Measurements from ENCODE around the gene RBM14. TPM values are rescaled to one million over a fixed set of nuclear protein-coding genes. Genes with fewer than 3 reads are reported as not detected.

RBM14 gene
- total RNA-seq, 2 donors from 2014 or later: 90.0 to 110 TPM

DNA sequence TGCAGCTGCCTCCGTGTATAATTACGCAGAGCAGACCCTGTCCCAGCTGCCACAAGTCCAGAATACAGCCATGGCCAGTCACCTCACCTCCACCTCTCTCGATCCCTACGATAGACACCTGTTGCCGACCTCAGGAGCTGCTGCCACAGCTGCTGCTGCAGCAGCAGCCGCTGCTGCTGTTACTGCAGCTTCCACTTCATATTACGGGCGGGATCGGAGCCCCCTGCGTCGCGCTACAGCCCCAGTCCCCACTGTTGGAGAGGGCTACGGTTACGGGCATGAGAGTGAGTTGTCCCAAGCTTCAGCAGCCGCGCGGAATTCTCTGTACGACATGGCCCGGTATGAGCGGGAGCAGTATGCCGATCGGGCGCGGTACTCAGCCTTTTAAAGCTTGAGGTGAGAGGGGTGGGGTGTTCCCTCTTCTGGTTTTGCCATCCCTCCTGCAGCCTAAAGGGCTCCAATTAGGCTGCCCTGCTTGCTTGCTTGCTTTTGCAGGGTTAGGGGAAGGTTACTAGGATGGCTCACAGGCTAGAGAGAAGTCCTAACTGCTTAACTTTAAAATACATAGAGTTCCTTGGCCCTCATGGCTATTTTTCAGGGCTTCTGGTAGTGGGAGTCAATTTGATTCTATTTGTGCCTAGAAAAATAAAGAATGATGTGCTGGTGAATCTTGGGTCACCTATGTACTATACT, 27.5 kb downstream of the RBM14 start:
- Histone ChIP-seq H3K4me3 (ENCODE audit: low read length) (peak overlapping the region; percentile 100), H3K27me3 (ENCODE audit: control insufficient read depth, insufficient read depth, low read length, poor library complexity, severe bottlenecking) (no peaks in the 10 kb centered on the region), H3K36me3 (ENCODE audit: control insufficient read depth, insufficient read depth, low read length) (peaks cover 96% of the 10 kb centered on the region), H3K27ac (ENCODE audit: low read depth, low read length) (no peak overlapping the region), H3K9me3 (ENCODE audit: control insufficient read depth, low read length) (no peaks in the 10 kb centered on the region), H3K4me1 (ENCODE audit: control insufficient read depth, insufficient read depth, low read length) (peaks cover 9% of the 10 kb centered on the region), H3K9ac (ENCODE audit: extremely low read depth, low read length, poor library complexity, severe bottlenecking) (no peak overlapping the region)
- Mint-ChIP-seq H3K4me3 (peak overlapping the region; percentile 99), H3K36me3 (ENCODE audit: low read depth) (peaks cover 90% of the 10 kb centered on the region), H3K4me1 (peaks cover 68% of the 10 kb centered on the region), H3K27me3 (ENCODE audit: insufficient read depth) (no peaks in the 10 kb centered on the region), H3K9me3 (no peaks in the 10 kb centered on the region), H3K27ac (no peak overlapping the region)
- DNase-seq: no peak
- 94 to 95% methylated on average over 16 to 24 of the region's 24 CpGs for WGBS, 2 experiments (ENCODE audit: insufficient coverage in 1 of 2, insufficient read length in 1 of 2)
- TF ChIP-seq CTCF (conservative IDR thresholded peaks at IDR 0.05): no peak

DNA sequence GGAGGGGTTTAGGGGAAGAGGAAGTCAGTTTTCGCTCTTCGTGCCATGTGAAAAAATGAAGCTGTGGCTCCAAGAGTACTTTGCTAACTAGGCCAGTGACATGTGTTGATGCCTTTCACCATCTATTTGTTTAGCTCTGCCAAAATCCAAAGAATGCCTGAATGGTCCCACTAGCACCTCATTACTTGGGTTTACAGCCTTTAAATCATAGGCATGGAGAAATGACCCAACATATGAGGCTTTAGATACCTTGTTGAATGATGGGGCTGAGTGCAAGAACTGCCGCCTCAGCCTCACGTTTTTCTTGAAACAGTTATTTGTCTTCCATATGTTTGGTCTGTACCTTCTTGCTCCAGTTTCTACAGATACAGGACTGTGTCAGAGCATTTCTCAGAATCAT, 30.4 kb downstream of the RBM14 start:
- Mint-ChIP-seq H3K4me3 (no peak overlapping the region), H3K36me3 (ENCODE audit: low read depth) (peaks cover 91% of the 10 kb centered on the region)

DNA sequence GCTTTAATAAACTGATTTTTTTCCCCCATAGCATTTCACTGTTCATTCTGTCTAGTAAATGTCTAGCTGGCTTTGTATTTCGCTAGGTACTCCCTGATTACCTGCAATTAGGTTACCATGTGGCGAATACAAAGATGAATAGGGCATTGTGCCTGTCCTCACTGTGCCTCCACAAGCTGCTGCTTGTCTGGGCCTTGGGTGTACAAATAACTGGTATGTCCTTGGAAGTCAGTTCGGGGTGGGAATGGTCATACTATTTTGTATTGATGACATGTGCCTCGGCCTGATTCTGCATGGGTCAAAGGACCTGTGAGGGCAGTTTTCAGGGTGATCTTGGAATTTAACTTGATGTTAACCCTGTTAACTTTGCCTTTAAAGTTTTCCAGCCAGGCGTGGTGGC, 33.5 kb downstream of the RBM14 start:
- no peaks in the 10 kb centered on the region for H3K27me3 ChIP-seq (ENCODE audit: control insufficient read depth, insufficient read depth, low read length, poor library complexity, severe bottlenecking)
- no peaks in the 10 kb centered on the region for H3K9me3 ChIP-seq (ENCODE audit: control insufficient read depth, low read length)
- DNase-seq: no peak
- peaks cover 88% of the 10 kb centered on the region for H3K36me3 ChIP-seq (ENCODE audit: control insufficient read depth, insufficient read depth, low read length)
- no peak overlapping the region for H3K27ac ChIP-seq (ENCODE audit: low read depth, low read length)
- Mint-ChIP-seq H3K27me3 (ENCODE audit: insufficient read depth) (no peaks in the 10 kb centered on the region), H3K4me1 (peaks cover 13% of the 10 kb centered on the region), H3K36me3 (ENCODE audit: low read depth) (peaks cover 77% of the 10 kb centered on the region), H3K4me3 (no peak overlapping the region), H3K9me3 (no peaks in the 10 kb centered on the region), H3K27ac (no peak overlapping the region)
- no peak for TF ChIP-seq CTCF (conservative IDR thresholded peaks at IDR 0.05)
- peaks cover 4% of the 10 kb centered on the region for H3K4me1 ChIP-seq (ENCODE audit: control insufficient read depth, insufficient read depth, low read length)
- WGBS, 2 experiments (ENCODE audit: insufficient coverage in 1 of 2, insufficient read length in 1 of 2): 97 to 100% methylated on average over 4 to 5 of the region's 5 CpGs
- H3K9ac ChIP-seq (ENCODE audit: extremely low read depth, low read length, poor library complexity, severe bottlenecking): no peak overlapping the region
- no peak overlapping the region for H3K4me3 ChIP-seq (ENCODE audit: low read length)

More for the DNA sequence above, 30.4 kb downstream of the RBM14 start:
- no peak for TF ChIP-seq CTCF (conservative IDR thresholded peaks at IDR 0.05)
- Histone ChIP-seq H3K9ac (ENCODE audit: extremely low read depth, low read length, poor library complexity, severe bottlenecking) (no peak overlapping the region), H3K27ac (ENCODE audit: low read depth, low read length) (no peak overlapping the region), H3K4me1 (ENCODE audit: control insufficient read depth, insufficient read depth, low read length) (peaks cover 9% of the 10 kb centered on the region), H3K9me3 (ENCODE audit: control insufficient read depth, low read length) (no peaks in the 10 kb centered on the region), H3K4me3 (ENCODE audit: low read length) (no peak overlapping the region), H3K36me3 (ENCODE audit: control insufficient read depth, insufficient read depth, low read length) (peaks cover 97% of the 10 kb centered on the region), H3K27me3 (ENCODE audit: control insufficient read depth, insufficient read depth, low read length, poor library complexity, severe bottlenecking) (no peaks in the 10 kb centered on the region)
- Mint-ChIP-seq H3K4me1 (peaks cover 43% of the 10 kb centered on the region), H3K9me3 (no peaks in the 10 kb centered on the region), H3K27ac (no peak overlapping the region), H3K27me3 (ENCODE audit: insufficient read depth) (no peaks in the 10 kb centered on the region)
- 94 to 98% methylated on average over 4 of the region's 4 CpGs for WGBS, 2 experiments (ENCODE audit: insufficient coverage in 1 of 2, insufficient read length in 1 of 2)
- DNase-seq: no peak

Measured in endodermal cell (in vitro differentiated cells).